Stimulated activated naive B cell treated with anti-CD40 and anti-IgM and Interleukin-4, amounts not matched to agents 10 μg/mL and 1 μg/mL and 100 μg/mL, for 72 hours (primary cell): Measurements from ENCODE around the gene ATN1.

Source experiments
- ATAC-seq, 2 donors: fragments of 150-1000 bp; cut with Tn5 transposase; replicated peaks; 2 replicates each; pipeline ENCODE4 v1.10.0; 2021; ENCODE audit warnings: moderate library complexity in 1 of 2
- DNase-seq: peaks from one replicate; pipeline ENCODE4 v3.0.0; 2021
- H3K27ac Mint-ChIP-seq: one replicate; pipeline ENCODE4 v1.8.0; 2022; ENCODE audit warnings: mild to moderate bottlenecking, mixed read lengths
- H3K27me3 Mint-ChIP-seq, 2 donors: one replicate each; pipeline ENCODE4 v1.8.0; 2022; ENCODE audit warnings: mixed read lengths in 2 of 2
- H3K36me3 Mint-ChIP-seq, 2 donors: one replicate each; pipeline ENCODE4 v1.8.0; 2022; ENCODE audit warnings: mixed read lengths in 2 of 2, mild to moderate bottlenecking in 1 of 2
- H3K4me1 Mint-ChIP-seq, 2 donors: one replicate each; pipeline ENCODE4 v1.8.0; 2022; ENCODE audit warnings: mixed read lengths in 2 of 2, mild to moderate bottlenecking in 1 of 2
- H3K4me3 Mint-ChIP-seq, 2 donors: one replicate each; pipeline ENCODE4 v1.8.0; 2022; ENCODE audit warnings: mild to moderate bottlenecking in 2 of 2, mixed read lengths in 2 of 2, moderate library complexity in 1 of 2
- H3K9me3 Mint-ChIP-seq, 2 donors: one replicate each; pipeline ENCODE4 v1.8.0; 2022; ENCODE audit warnings: mixed read lengths in 2 of 2, mild to moderate bottlenecking in 1 of 2

The ATN1 gene

DNA sequence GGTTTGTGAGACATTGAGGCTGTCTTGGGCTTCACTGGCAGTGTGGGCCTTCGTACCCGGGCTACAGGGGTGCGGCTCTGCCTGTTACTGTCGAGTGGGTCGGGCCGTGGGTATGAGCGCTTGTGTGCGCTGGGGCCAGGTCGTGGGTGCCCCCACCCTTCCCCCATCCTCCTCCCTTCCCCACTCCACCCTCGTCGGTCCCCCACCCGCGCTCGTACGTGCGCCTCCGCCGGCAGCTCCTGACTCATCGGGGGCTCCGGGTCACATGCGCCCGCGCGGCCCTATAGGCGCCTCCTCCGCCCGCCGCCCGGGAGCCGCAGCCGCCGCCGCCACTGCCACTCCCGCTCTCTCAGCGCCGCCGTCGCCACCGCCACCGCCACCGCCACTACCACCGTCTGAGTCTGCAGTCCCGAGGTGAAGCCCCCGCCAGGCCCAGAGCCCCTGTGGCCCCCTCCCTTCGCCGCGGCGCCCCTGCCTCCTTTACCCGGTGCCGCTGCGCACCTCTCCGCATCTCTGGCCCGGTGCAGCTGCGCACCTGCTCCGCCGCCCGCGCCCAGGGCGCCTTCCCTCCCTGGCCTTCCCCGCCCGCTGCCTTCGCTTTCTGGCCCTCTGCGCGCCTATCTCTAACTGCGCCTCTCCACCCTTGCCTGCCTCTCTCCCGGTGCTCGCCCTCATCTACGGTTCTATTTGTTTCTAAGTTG, 13.4 kb upstream of the ATN1 start, which contains the start of gene ENO2:
Gene ENO2, plus strand, starts transcription at position 335 of the 701 bp plus-strand sequence. CDS start 1,253 bp downstream, outside the sequence.
- H3K4me1 Mint-ChIP-seq, result peaks cover 15 to 20% of the 10 kb centered on the region in 2 donors
- DNase-seq (peak; percentile 51), ATAC-seq (peak; percentile 88)
- H3K9me3 Mint-ChIP-seq, result no peaks in the 10 kb centered on the region
- H3K4me3 Mint-ChIP-seq, result peak within 1 kb of the TSS; percentile 91 to 92
- H3K27ac Mint-ChIP-seq, result peak within 1 kb of the TSS; percentile 93
- H3K27me3 Mint-ChIP-seq, result peaks cover 7 to 10% of the 10 kb centered on the region in 2 donors
- peaks cover 4 to 14% of the 10 kb centered on the region in 2 donors for H3K36me3 Mint-ChIP-seq

DNA sequence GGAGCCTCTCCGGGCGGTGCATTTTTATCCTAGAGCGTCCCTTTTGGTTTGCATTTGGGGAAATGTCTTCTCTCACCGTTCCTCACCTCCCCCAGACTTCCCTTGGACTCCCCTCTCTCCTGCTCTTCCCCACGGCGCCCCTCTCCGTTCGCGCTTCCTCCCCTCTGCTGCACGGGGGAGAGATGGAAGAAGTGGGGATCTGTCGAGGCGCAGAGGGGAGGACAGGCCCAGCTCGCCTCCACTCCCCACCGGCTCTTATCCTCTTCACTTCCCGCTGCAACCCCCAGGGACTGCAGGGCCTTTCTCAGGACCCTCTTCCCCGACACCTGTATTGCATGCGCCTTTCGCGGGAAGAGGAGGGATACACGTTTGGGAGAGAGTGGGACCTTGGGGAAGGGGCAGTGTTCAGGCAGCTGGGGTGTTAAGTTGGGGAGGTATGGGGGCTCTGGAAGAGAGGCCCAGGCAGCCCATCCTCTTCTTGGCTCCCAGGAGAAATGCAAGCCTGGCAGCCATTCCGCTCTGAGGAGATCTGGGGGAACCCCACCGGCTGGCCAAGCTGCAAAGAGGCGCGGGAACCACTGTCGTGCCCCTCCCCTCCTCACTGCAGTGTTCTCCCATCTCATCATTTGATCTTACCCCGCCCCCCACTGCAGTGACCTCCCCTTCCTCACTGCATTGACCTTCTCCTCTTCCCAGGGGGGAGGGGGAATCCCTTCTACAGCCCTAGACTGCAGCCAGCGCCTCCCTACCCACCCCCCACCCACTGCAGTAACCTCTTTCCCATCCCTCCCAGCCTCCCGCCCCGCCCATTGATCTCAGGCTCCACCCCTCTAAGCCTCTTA, 12.6 kb upstream of the ATN1 start:
- Mint-ChIP-seq H3K27ac (peak overlapping the region; percentile 93), H3K9me3 (no peaks in the 10 kb centered on the region), H3K36me3 (peaks cover 9 to 21% of the 10 kb centered on the region in 2 donors), H3K4me1 (peaks cover 21 to 27% of the 10 kb centered on the region in 2 donors), H3K27me3 (peaks cover 7 to 10% of the 10 kb centered on the region in 2 donors), H3K4me3 (peak overlapping the region; percentile 91 to 92)
- DNase-seq (no peak), ATAC-seq (peak; percentile 12 to 23)

DNA sequence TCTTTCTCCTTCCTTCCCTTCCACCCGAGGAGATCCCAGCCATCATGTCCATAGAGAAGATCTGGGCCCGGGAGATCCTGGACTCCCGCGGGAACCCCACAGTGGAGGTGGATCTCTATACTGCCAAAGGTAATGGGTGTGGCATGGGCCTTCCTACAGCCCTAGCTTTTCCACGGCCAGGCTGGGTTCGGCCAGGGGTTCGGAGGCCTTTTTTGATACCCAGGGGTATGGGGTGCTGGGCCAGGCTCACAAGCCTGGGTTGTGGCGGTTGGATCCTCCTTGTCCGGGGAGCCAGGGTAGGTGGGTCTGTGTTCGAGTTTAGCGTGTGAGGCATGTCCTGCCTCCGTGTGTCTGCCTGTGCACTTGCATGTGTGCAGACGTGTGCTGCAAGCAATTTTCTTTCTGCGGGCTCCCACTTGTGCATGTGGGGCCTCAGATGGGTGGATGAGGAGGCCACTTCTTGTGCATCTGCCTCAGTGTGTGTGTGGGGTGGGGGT, 11.9 kb upstream of the ATN1 start:
- peaks cover 9 to 22% of the 10 kb centered on the region in 2 donors for H3K36me3 Mint-ChIP-seq
- no peaks in the 10 kb centered on the region for H3K9me3 Mint-ChIP-seq

DNA sequence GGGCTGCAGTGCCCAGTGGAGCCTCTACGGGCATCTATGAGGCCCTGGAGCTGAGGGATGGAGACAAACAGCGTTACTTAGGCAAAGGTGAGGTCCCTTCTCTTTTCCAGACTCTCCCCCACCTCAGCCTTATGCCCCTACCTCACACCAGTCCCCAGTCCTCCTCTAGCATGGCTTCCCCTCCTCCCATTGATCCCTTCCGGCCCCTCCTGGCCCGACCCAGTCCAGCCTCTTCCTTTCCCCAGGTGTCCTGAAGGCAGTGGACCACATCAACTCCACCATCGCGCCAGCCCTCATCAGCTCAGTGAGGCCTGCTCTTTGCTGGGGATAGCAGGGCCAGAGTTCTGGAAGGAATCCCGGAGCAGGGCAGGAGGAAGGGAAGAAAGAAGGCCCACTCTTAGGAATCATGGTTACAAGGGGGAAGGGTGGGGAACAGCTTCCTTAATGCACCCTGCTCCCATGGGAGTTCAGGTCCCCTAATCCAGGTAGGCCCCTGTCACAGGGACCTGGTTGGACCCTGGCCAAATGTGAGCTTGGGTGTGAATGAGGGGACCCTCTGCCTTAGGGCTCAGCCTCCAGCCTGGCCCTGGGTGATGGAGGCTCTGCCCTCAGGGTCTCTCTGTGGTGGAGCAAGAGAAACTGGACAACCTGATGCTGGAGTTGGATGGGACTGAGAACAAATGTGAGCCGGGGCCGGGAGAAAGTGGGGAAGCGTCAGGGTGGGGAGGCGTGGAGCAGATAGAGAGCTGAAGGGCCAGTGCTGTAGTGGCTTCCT, 11.1 kb upstream of the ATN1 start:
- DNase-seq, result no peak
- H3K4me3 Mint-ChIP-seq, result no peak overlapping the region
- peaks cover 7 to 10% of the 10 kb centered on the region in 2 donors for H3K27me3 Mint-ChIP-seq
- no peak for ATAC-seq
- H3K9me3 Mint-ChIP-seq, result no peaks in the 10 kb centered on the region
- no peak overlapping the region for H3K27ac Mint-ChIP-seq
- H3K36me3 Mint-ChIP-seq, result peaks cover 9 to 22% of the 10 kb centered on the region in 2 donors
- peaks cover 26 to 30% of the 10 kb centered on the region in 2 donors for H3K4me1 Mint-ChIP-seq

More for the DNA sequence above, 11.9 kb upstream of the ATN1 start:
- DNase-seq, result no peak
- no peak for ATAC-seq
- Mint-ChIP-seq H3K27ac (peak overlapping the region; percentile 0), H3K27me3 (peaks cover 7 to 10% of the 10 kb centered on the region in 2 donors), H3K4me1 (peaks cover 21 to 27% of the 10 kb centered on the region in 2 donors), H3K4me3 (peak overlapping the region; percentile 91 to 92)

DNA sequence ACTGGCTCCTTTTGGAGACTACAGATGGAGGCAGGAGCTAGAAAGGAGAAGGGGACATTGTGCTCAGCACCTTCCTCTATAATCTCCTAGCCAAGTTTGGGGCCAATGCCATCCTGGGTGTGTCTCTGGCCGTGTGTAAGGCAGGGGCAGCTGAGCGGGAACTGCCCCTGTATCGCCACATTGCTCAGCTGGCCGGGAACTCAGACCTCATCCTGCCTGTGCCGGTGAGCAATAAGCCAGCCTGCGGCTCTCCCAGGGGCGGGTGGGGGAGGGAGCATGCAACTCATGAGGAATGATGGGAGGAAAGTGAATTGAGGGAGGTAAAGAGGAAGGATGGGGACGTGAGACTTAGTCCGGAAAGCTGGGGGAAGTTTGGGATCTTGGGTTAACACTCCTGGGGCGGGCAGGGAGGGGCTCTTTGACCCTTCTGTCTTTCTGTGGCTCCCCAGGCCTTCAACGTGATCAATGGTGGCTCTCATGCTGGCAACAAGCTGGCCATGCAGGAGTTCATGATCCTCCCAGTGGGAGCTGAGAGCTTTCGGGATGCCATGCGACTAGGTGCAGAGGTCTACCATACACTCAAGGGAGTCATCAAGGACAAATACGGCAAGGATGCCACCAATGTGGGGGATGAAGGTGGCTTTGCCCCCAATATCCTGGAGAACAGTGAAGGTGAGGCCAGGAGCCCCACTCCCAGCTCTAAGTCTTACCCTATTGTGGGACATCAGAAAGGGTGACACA, 10.1 kb upstream of the ATN1 start:
- Mint-ChIP-seq H3K36me3 (peaks cover 9 to 26% of the 10 kb centered on the region in 2 donors), H3K4me1 (peaks cover 37 to 41% of the 10 kb centered on the region in 2 donors), H3K4me3 (no peak overlapping the region), H3K9me3 (no peaks in the 10 kb centered on the region), H3K27ac (peak overlapping the region; percentile 73), H3K27me3 (peaks cover 4 to 8% of the 10 kb centered on the region in 2 donors)
- ATAC-seq (no peak), DNase-seq (no peak)

DNA sequence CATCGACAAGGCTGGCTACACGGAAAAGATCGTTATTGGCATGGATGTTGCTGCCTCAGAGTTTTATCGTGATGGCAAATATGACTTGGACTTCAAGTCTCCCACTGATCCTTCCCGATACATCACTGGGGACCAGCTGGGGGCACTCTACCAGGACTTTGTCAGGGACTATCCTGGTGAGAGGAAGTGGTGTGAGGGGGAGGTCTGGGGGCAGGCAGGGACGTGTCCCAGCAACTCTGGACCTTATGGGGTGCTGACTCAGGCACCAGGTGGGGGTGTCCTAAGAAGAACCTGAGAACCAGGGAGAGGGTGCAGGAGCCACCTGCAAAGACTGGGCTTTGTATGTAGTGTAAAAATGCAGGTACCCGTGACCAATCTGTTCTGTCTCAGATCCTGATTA, 8.2 kb upstream of the ATN1 start:
- ATAC-seq, result no peak
- Mint-ChIP-seq H3K36me3 (peaks cover 12 to 31% of the 10 kb centered on the region in 2 donors), H3K9me3 (no peaks in the 10 kb centered on the region), H3K27ac (no peak overlapping the region), H3K4me1 (peaks cover 49 to 56% of the 10 kb centered on the region in 2 donors), H3K4me3 (no peak overlapping the region), H3K27me3 (no peaks in the 10 kb centered on the region)
- DNase-seq, result no peak

DNA sequence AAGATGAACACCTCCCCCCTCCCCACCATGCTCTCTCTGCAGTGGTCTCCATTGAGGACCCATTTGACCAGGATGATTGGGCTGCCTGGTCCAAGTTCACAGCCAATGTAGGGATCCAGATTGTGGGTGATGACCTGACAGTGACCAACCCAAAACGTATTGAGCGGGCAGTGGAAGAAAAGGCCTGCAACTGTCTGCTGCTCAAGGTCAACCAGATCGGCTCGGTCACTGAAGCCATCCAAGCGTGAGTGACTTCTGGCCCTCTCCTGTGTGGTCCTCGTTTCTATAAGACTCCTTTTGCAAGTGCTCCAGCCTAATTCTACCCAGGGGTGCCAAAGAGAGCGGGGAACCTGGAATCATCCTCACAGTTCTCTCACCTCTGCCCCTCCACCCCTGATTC, 6.2 kb upstream of the ATN1 start:
- Mint-ChIP-seq H3K4me1 (peaks cover 47 to 61% of the 10 kb centered on the region in 2 donors), H3K4me3 (peak overlapping the region in 1 of 2 donors; percentile 4), H3K27ac (peak overlapping the region; percentile 84), H3K9me3 (no peaks in the 10 kb centered on the region), H3K27me3 (no peaks in the 10 kb centered on the region), H3K36me3 (peaks cover 8 to 28% of the 10 kb centered on the region in 2 donors)
- DNase-seq (no peak), ATAC-seq (no peak)

DNA sequence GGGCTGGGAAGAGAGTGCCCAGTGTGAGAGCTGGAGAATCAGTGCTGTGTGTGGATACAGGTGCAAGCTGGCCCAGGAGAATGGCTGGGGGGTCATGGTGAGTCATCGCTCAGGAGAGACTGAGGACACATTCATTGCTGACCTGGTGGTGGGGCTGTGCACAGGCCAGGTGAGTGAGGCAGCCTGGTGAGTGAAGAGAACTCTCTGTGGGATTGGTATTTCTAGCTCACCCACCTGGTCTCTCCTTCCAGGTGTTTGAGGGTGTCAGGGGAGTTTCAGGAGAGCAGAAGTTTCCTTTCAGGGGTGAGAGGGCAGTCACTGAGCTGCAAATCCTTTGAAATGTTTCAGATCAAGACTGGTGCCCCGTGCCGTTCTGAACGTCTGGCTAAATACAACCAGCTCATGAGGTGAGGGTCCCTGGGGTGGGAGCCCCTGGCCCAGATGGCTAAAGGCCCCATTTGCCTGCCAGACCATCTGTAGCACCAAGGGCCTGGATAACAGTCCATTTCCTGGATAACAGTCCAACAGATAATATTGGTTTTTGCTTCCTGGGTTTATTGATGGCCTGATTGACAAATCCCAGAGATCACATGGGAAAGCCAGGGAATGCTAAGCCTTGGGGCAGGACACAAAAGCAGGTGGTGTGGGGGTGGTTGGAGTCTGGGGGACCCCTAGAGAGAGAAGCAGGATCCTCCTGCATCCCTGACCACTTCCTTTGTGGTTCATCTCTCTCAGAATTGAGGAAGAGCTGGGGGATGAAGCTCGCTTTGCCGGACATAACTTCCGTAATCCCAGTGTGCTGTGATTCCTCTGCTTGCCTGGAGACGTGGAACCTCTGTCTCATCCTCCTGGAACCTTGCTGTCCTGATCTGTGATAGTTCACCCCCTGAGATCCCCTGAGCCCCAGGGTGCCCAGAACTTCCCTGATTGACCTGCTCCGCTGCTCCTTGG, 5.5 kb upstream of the ATN1 start:
- ATAC-seq, result peak; percentile 50 to 52
- Mint-ChIP-seq H3K27ac (peak overlapping the region; percentile 84), H3K27me3 (no peaks in the 10 kb centered on the region), H3K36me3 (peaks cover 8 to 25% of the 10 kb centered on the region in 2 donors), H3K4me3 (peak overlapping the region; percentile 4 to 32), H3K4me1 (peaks cover 54 to 68% of the 10 kb centered on the region in 2 donors), H3K9me3 (no peaks in the 10 kb centered on the region)
- no peak for DNase-seq

DNA sequence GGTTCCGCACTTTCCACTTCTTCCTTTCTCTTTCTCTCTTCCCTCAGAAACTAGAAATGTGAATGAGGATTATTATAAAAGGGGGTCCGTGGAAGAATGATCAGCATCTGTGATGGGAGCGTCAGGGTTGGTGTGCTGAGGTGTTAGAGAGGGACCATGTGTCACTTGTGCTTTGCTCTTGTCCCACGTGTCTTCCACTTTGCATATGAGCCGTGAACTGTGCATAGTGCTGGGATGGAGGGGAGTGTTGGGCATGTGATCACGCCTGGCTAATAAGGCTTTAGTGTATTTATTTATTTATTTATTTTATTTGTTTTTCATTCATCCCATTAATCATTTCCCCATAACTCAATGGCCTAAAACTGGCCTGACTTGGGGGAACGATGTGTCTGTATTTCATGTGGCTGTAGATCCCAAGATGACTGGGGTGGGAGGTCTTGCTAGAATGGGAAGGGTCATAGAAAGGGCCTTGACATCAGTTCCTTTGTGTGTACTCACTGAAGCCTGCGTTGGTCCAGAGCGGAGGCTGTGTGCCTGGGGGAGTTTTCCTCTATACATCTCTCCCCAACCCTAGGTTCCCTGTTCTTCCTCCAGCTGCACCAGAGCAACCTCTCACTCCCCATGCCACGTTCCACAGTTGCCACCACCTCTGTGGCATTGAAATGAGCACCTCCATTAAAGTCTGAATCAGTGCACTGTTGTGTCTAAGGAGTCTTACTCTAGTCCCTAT, 4.6 kb upstream of the ATN1 start:
- no peak for DNase-seq
- H3K36me3 Mint-ChIP-seq, result peaks cover 8 to 21% of the 10 kb centered on the region in 2 donors
- ATAC-seq, result no peak
- no peaks in the 10 kb centered on the region for H3K27me3 Mint-ChIP-seq
- peaks cover 55 to 70% of the 10 kb centered on the region in 2 donors for H3K4me1 Mint-ChIP-seq
- peak overlapping the region; percentile 1 to 23 for H3K4me3 Mint-ChIP-seq
- H3K27ac Mint-ChIP-seq, result peak overlapping the region; percentile 31
- H3K9me3 Mint-ChIP-seq, result no peaks in the 10 kb centered on the region

DNA sequence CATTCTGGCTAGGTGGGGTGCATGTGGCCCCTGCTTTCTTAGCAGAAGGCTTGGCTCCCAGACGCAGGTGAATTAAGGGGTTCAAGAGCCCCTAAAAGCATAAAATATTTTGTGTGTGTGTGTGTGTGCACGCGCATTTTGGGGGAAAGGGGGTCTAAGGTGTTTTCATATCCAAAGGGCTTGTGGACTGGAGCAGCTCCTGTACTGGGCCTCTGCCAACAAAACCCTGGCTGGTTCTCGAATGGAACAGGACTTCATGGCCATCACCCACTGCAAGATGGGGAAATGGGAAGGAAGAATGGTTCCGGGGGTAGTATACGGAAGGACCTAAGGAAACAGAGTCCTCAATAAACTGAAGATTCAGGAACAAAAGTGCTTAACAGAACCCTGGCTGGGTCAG, 3.9 kb upstream of the ATN1 start:
- ATAC-seq (no peak), DNase-seq (no peak)
- peaks cover 59 to 76% of the 10 kb centered on the region in 2 donors for H3K4me1 Mint-ChIP-seq
- peak overlapping the region; percentile 7 for H3K27ac Mint-ChIP-seq
- no peaks in the 10 kb centered on the region for H3K27me3 Mint-ChIP-seq
- no peaks in the 10 kb centered on the region for H3K9me3 Mint-ChIP-seq
- peaks cover 8 to 25% of the 10 kb centered on the region in 2 donors for H3K36me3 Mint-ChIP-seq
- H3K4me3 Mint-ChIP-seq, result peak overlapping the region in 1 of 2 donors; percentile 1

DNA sequence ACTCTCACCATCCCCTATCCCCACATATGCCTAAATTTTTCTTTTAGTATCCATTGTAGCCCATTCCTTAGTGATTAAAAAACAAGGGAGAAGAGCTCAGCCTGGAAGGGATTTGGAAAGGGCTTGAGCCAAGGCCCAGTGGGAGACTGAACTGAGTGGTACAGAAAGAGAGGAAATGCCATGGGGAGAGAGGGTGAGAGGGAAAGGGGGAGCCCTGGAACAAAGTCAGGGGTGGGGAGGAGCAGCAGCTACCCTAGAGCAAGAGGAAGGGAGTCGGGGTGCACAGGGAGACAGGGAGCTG, 2.6 kb upstream of the ATN1 start:
- no peak for DNase-seq
- H3K4me1 Mint-ChIP-seq, result peaks cover 60 to 81% of the 10 kb centered on the region in 2 donors
- no peak for ATAC-seq
- no peaks in the 10 kb centered on the region for H3K27me3 Mint-ChIP-seq
- H3K4me3 Mint-ChIP-seq, result no peak overlapping the region
- no peaks in the 10 kb centered on the region for H3K9me3 Mint-ChIP-seq
- H3K36me3 Mint-ChIP-seq, result peaks cover 3 to 16% of the 10 kb centered on the region in 2 donors
- H3K27ac Mint-ChIP-seq, result no peak overlapping the region
